Colonic mucosa (tissue), 4 donors: Measurements from ENCODE around the gene SPEM1. TPM values are rescaled to one million over a fixed set of nuclear protein-coding genes. Genes with fewer than 3 reads are reported as not detected.

Experiments used
- DNase-seq: peaks from one replicate; pipeline ENCODE4 v3.0.0-alpha.2; 2020
- H3K27ac ChIP-seq: fragments of 200-600 bp; one replicate; pipeline ENCODE4 v1.8.0; 2021
- H3K27me3 ChIP-seq: fragments of 200-600 bp; one replicate; pipeline ENCODE4 v1.8.0; 2021
- H3K36me3 ChIP-seq: fragments of 200-600 bp; one replicate; pipeline ENCODE4 v1.8.0; 2021
- H3K4me1 ChIP-seq: fragments of 200-600 bp; one replicate; pipeline ENCODE4 v1.8.0; 2021; ENCODE audit warnings: mild to moderate bottlenecking
- H3K4me3 ChIP-seq: fragments of 200-600 bp; one replicate; pipeline ENCODE4 v1.8.0; 2021
- H3K9ac ChIP-seq, 2 donors: one replicate each; pipeline ENCODE4 v1.7.0; 2013; ENCODE audit warnings: control low read depth in 2 of 2, low read depth in 2 of 2, low read length in 2 of 2
- H3K9me3 ChIP-seq: fragments of 200-600 bp; one replicate; pipeline ENCODE4 v1.8.0; 2021
- intact Hi-C: fragments of 100-400 bp; cut with DNase I; formaldehyde crosslinking; loops from one replicate; pipeline ENCODE4 v1.14.1; 2022
- total RNA-seq, 2 donors: library from RNA; stranded (reverse); fragmentation: NEBNext Ultra II Directional in 1 of 2; extraction: Animal tissue kit (Norgen Biotek cat#: 25700) in 1 of 2; gene quantifications; one replicate each; pipeline ENCODE4 v1.2.1, GENCODE V29; 2021
- TF ChIP-seq, protein P1 (sequence below): fragments of 200-600 bp; IDR thresholded peaks from one replicate; pipeline ENCODE4 v1.8.0; 2022; ENCODE audit warnings: antibody characterized with exemption, mild to moderate bottlenecking
- donor health status: healthy.
- donor health status: DM: no; HTN: no; CAD: no.
- donor health status: DM: no; HTN: no; CAD: no.

Gene SPEM1
- total RNA-seq, 2 donors from 2014 or later = not detected

DNA sequence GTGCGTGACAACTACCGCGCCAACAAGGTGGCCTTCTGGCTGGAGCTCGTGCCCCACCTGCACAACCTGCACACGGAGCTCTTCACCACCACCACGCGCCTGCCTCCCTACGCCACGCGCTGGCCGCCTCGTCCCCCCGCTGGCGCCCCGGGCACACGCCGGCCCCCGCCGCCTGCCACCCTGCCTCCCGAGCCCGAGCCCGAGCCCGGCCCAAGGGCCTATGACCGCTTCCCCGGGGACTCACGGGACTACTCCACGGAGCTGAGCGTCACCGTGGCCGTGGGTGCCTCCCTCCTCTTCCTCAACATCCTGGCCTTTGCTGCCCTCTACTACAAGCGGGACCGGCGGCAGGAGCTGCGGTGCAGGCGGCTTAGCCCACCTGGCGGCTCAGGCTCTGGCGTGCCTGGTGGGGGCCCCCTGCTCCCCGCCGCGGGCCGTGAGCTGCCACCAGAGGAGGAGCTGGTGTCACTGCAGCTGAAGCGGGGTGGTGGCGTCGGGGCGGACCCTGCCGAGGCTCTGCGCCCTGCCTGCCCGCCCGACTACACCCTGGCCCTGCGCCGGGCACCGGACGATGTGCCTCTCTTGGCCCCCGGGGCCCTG, 3.0 kb upstream of the SPEM1 start:
- Histone ChIP-seq H3K27ac (no peak overlapping the region), H3K4me1 (no peaks in the 10 kb centered on the region), H3K9me3 (no peaks in the 10 kb centered on the region), H3K27me3 (no peaks in the 10 kb centered on the region), H3K36me3 (no peaks in the 10 kb centered on the region), H3K4me3 (no peak overlapping the region), H3K9ac (no peak overlapping the region)
- no peak for DNase-seq
- TF ChIP-seq, protein P1, sequence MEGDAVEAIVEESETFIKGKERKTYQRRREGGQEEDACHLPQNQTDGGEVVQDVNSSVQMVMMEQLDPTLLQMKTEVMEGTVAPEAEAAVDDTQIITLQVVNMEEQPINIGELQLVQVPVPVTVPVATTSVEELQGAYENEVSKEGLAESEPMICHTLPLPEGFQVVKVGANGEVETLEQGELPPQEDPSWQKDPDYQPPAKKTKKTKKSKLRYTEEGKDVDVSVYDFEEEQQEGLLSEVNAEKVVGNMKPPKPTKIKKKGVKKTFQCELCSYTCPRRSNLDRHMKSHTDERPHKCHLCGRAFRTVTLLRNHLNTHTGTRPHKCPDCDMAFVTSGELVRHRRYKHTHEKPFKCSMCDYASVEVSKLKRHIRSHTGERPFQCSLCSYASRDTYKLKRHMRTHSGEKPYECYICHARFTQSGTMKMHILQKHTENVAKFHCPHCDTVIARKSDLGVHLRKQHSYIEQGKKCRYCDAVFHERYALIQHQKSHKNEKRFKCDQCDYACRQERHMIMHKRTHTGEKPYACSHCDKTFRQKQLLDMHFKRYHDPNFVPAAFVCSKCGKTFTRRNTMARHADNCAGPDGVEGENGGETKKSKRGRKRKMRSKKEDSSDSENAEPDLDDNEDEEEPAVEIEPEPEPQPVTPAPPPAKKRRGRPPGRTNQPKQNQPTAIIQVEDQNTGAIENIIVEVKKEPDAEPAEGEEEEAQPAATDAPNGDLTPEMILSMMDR = no peak
- intact Hi-C loops = no loop called here

DNA sequence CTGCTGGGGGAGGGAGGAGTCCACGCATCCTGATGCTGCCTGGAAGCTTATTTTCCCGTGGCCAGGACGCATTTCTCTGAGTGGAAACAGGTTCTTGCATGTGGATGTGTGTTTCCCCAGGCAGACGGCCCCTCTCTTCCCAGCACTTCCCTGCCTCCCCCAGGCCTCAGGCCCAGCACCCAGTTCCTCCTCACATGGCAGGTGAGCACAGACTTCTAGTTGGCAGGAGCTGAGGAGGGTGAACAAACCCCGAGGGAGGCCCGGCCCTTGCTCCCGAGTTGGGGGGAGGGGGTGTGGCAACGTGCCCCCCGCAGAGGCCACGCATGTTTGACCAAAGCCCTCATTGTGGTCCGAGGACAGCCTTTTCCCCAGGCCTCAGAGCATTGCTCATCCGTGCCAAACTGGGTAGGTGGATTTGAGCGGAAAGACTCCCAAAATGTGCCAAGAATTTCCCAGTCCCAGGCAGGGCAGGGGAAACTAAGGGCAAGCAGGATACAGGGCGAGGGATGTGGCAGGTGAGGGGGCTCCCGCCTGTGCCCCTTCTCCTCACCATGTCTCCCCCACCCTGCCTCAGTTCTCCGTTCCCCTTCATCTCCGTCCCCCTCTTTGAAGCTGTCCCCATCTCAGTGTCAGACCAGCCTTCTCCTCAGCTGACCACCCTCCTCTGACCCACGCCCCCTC, 1.5 kb upstream of the SPEM1 start:
- H3K9me3 ChIP-seq = no peaks in the 10 kb centered on the region
- no peak overlapping the region for H3K4me3 ChIP-seq
- no peak overlapping the region for H3K27ac ChIP-seq
- no peaks in the 10 kb centered on the region for H3K36me3 ChIP-seq
- TF ChIP-seq, protein P1 = no peak
- H3K4me1 ChIP-seq = no peaks in the 10 kb centered on the region
- intact Hi-C loops = no loop called here
- DNase-seq = no peak
- H3K9ac ChIP-seq = no peak overlapping the region
- H3K27me3 ChIP-seq = no peaks in the 10 kb centered on the region

DNA sequence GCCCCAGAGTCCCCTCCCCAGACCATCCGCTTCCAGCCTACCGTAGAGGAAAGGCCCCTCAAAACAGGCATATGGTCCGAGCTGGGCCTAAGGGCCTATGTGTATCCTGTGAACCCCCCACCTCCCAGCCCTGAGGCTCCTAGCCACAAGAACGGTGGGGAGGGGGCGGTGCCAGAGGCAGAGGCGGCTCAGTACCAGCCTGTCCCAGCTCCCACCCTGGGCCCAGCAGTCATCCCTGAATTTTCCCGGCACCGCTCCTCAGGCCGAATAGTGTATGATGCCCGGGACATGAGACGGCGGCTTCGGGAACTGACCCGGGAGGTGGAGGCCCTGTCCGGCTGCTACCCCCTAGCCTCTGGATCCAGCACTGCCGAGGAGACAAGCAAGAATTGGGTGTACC, 1.1 kb downstream of the SPEM1 start:
- intact Hi-C loops = no loop called here
- no peak overlapping the region for H3K9ac ChIP-seq
- no peaks in the 10 kb centered on the region for H3K36me3 ChIP-seq
- TF ChIP-seq, protein P1 = no peak
- H3K27me3 ChIP-seq = no peaks in the 10 kb centered on the region
- DNase-seq = no peak
- H3K4me3 ChIP-seq = no peak overlapping the region
- H3K4me1 ChIP-seq = no peaks in the 10 kb centered on the region
- no peaks in the 10 kb centered on the region for H3K9me3 ChIP-seq
- H3K27ac ChIP-seq = no peak overlapping the region

DNA sequence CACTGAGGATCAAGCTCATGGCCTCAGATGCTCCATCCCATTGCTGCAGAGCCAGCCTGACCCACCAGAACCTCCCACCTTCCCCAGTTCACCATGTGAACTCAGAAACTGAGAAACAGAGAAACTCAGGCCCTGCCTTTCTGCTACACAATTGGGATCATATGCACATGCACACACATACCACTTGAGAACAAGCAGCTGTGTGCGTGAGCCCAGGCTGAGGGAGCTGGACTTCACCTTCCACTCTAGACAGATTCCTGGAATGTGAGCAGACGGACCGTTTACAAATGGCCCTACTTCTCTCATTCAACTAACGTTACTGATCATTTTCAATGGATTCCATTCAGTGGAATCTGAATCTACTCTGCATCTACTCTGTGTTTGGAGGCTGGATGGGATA, 3.6 kb downstream of the SPEM1 start:
- TF ChIP-seq, protein P1 = no peak
- Histone ChIP-seq H3K4me3 (no peak overlapping the region), H3K9ac (no peak overlapping the region), H3K27me3 (no peaks in the 10 kb centered on the region), H3K36me3 (no peaks in the 10 kb centered on the region), H3K9me3 (no peaks in the 10 kb centered on the region), H3K4me1 (no peaks in the 10 kb centered on the region), H3K27ac (no peak overlapping the region)
- intact Hi-C loops = no loop called here
- no peak for DNase-seq

DNA sequence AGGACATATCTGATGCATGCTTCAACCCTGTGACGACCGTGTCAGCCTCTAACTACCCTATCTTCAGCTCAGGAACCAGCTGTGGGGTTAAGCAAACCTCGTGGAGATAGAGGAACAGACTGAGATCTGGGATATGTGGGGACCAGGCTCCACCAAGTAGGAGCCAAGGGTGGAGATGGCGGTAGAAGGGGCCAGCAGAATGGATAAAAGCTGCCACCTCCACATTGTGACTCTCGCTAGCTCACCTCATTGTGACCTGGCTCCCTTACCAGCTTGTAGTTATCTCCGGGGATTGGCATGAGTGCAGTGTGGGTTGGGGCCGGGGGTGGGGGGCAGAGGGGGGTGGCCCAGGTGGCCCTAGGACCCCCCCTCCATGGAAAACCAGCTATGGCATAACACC, 5.2 kb downstream of the SPEM1 start, which contains the start of gene SPEM2:
Gene SPEM2 (plus strand): TSS at position 301 of the 400 bp plus-strand sequence. CDS start 73 bp downstream, at position 374.
- H3K9me3 ChIP-seq = no peaks in the 10 kb centered on the region
- no peak within 1 kb of the TSS for H3K4me3 ChIP-seq
- H3K9ac ChIP-seq = no peak within 1 kb of the TSS
- no peaks in the 10 kb centered on the region for H3K4me1 ChIP-seq
- H3K36me3 ChIP-seq = no peaks in the 10 kb centered on the region
- intact Hi-C loops = no loop called here
- H3K27me3 ChIP-seq = no peaks in the 10 kb centered on the region
- no peak within 1 kb of the TSS for H3K27ac ChIP-seq
- TF ChIP-seq, protein P1 = no peak
- no peak for DNase-seq
